NOMO-1 treated with DMSO at 0.1 percent for 48 hours (cell line): ENCODE measurements around the gene USP15.
"Not testable (repeated sequence)": the region's sequence is repeated elsewhere in the genome, so short reads cannot be mapped to it uniquely, and the experiment has no call there.

Source experiments
- DNase-seq: peaks from one replicate; lab custom pipeline; 2025; ENCODE audit not compliant: unreplicated experiment; lab: John Stamatoyannopoulos, UW

Gene USP15

DNA sequence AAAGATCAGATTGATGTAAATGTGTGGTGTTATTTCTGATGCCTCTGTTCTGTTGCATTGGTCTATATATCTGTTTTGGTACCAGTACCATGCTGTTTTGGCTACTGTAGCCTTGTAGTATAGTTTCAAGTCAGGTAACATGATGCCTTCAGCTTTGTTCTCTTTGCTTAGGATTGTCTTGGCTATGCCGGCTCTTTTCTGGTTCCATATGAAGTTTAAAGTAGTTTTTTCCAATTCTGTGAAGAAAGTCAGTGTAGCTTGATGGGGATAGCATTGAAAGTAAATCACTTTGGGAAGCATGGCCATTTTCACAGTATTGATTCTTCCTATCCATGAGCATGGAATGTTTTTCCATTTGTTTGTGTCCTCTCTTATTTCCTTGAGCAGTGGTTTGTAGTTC lies 105.6 kb downstream of the USP15 start:
- not testable (repeated sequence) for DNase-seq

DNA sequence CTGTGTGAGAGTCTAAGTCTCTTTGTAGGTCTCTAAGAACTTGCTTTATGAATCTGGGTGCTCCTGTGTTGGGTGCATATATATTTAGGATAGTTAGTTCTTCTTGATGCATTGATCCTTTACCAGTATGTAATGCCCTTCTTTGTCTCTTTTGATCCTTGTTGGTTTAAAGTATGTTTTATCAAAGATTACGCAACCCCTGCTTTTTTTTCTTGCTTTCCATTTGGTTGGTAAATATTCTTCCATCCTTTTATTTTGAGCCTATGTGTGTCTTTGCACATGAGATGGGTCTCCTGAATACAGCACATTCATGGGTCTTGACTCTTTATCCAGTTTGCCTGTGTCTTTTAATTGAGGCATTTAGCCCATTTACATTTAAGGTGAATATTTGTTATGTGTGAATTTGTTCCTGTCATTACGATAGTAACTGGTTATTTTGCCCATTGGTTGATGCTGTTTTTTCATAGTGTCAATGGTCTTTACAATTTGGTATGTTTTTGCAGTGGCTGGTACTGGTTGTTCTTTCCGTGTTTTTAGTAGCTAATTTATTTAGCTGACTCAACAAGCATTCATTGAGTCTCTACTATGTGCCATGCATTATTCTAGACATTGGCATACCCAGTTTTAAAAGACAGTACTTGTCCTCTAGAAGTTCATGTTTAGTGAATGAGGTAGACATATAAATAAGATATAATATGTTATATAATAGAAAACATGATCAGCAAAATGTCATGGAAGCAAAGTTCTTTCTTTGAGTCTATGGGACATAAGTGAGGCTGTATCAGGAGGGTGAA lies 108.4 kb downstream of the USP15 start:
- not testable (repeated sequence) for DNase-seq

GRCh38 chr12:62370189-62370588 lies 110.0 kb downstream of the USP15 start:
- no peak for DNase-seq

DNA sequence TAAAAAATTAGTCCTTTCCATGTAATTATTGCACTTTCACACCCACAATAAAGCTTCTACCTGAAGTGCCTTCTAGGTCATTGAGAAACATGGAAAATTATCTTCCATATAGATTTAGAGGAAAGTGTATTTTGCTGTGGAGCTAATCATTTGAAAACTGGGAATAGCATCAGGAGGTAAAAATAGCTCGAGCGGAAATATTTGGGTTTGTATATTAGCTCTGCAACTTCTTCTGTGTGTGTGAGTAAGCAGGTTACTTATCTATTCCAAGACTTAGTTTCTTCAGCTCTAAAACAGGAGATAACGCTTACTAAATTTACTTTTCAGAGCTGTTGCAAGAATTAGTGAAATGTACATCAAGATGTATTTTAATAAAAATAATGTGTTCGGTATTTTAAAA lies 111.5 kb downstream of the USP15 start:
- no peak for DNase-seq

- DNase-seq, result no peak
Observed at GRCh38 chr12:62372134-62372533, 111.9 kb downstream of the USP15 start.

DNA sequence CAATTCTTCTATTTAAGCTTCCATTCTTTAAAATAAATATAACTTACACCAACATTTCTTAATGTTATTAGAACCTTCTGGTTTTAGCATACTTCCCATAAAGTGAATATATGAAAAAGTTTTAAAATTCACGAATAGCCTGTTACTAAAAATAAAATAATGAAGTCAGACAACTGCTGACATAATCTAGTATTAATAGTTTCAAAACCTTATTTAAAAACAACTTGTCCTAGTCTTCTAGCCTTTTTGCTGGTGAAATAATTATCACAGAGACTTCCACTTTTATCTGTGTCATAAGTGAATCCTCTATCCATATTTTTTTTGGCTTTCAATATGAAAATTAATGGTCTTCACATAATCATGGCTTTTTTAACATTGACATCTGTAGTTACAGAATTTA lies 112.6 kb downstream of the USP15 start:
- no peak for DNase-seq

DNA sequence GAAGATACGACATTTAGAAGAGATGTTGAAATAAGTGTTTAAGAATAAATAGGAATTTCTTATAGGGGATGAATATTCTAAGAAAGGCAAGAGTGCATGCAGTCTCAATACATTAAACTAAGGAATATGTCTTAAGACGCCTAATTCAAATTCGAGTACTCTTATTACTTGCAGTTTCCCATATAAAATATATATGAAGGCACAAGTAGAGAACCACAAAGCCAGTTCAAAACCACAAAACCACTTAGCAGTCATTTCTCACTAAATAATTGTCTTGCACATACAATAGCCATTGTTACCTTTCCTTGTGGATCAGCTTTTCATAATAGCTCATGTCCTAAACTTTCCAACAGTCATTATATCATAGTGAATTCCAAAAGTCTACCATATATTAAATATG lies 115.4 kb downstream of the USP15 start:
- DNase-seq, result no peak

- DNase-seq, result no peak
Observed at GRCh38 chr12:62379026-62379722, 119.0 kb downstream of the USP15 start.

DNA sequence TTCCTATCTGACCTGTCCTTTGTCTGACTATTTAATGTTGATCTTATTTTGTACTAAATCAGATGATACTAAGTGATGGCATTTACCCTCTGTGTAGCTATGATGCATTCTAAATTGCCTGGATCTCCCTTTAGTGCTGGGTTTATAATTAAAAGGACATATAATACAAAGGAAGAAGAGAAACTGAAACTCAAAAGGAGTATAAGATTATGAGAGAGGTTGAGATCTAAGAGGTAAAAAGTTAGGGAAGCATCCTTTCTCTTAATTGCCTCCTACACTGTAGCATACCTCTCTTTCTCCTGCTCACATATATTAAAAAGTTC lies 119.5 kb downstream of the USP15 start:
- no peak for DNase-seq

DNA sequence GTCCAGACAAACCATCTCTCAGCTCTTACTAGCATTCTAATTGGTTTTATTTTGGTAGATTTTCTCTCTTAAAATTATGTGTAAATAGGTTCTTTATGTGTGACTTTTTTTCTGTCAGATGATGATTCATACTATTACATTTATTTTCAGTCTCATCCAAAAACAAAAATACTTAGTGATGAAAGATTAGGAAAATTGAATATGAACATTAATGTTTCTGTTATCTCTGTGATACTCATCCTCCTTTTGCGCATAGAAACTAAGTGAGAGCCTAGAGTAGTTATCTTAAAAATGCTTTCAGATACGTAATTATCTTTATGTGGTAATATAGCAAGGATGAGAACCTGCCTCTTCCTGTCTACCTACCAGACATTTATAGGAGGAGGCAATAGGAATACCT lies 122.3 kb downstream of the USP15 start:
- no peak for DNase-seq

GRCh38 chr12:62396750-62397149 lies 136.5 kb downstream of the USP15 start:
- no peak for DNase-seq

DNA sequence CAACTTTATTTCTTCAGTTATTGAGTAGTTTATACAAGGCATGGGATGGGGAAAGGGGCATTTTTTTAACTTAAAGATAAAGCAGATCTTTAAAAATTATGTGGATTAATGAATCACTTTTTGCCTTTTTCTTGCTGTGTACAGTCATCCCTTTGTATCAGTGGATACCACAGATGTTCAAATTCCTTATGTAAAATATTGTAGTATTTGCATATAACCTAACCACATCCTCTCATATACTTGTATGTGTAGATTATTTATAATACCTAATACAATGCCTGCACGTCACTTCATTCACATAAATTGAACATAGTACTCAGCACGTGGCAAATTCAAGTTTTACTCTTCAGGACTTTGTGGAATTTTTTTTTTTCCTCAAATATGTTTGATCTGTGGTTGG lies 139.9 kb downstream of the USP15 start:
- no peak for DNase-seq

DNA sequence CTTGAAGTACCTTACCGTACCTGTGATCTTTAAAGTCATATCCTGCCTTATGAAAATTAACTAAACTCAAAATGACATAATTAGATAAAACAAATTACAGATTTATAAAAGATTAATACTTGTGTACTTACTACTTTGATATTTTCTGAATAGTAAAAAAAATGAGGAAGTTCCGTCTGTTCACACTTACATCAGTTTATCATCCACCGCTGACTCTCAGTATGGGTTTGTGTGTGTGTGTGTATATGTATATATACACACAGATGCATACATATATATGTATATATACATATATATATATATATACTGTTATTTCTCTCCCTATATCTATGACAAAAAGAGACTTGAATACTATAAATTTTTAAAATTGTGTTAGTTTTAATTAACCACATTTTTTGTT lies 141.4 kb downstream of the USP15 start:
- DNase-seq, result no peak

GRCh38 chr12:62403031-62403430 lies 142.8 kb downstream of the USP15 start:
- DNase-seq, result no peak

DNA sequence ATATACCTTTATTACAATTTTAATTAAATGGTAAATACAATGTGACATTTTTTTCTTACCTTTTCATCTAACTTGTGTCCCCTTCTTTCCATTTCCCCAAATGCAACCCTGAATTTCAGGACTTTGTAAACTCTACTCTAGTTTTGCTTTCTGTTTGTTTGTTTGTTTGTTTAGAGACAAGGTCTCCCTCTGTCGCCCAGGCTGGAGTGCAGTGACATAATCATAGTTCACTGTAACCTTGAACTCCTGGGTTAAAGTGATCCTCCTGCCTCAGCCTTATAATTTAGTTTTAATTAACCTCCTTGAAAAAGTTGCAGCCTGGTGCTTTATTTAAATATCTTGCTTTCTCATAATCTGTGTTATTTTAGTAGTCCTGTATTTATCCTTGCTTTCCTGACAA lies 147.4 kb downstream of the USP15 start:
- DNase-seq, result no peak

DNA sequence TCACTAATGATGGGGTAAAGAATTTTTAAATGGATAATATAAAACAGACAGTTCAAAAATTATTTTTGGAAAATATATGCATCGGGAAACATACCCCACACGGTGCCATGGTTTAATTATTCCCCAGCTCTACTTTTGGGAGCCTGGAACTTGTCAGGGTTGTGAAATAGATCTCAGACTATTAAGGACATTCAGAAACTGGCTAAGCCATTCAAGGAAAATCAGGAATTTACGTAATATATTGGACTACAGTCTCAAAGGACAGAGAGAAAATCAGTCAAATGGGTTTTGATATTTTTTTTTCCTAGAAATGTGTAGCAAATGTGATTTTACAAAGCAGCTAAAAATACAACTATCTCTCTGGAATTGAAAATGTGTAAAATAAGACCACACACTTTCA lies 148.9 kb downstream of the USP15 start:
- DNase-seq, result no peak

GRCh38 chr12:62414180-62414579 lies 154.0 kb downstream of the USP15 start:
- DNase-seq, result no peak

- DNase-seq, result no peak
Observed at GRCh38 chr12:62426089-62426488, 165.9 kb downstream of the USP15 start.

- DNase-seq, result no peak
Observed at GRCh38 chr12:62429457-62429856, 169.3 kb downstream of the USP15 start.

GRCh38 chr12:62434494-62435302 lies 174.5 kb downstream of the USP15 start:
- DNase-seq, result peak; percentile 42

- DNase-seq, result peak; percentile 47
Observed at GRCh38 chr12:62435303-62436163, 175.3 kb downstream of the USP15 start.
